SK-N-SH treated with all-trans-retinoic acid at 6 μM for 48 hours (cell line): ENCODE results near the gene ZNF679.
"Not testable (repeated sequence)": the region's sequence is repeated elsewhere in the genome, so short reads cannot be mapped to it uniquely, and the experiment has no call there.

Source experiments
- ATAC-seq: fragments of 200-7000 bp; cut with Tn5 transposase; 3 replicates; pipeline ENCODE4 v1.9.1; 2020; ENCODE audit warnings: mild to moderate bottlenecking, moderate library complexity
- ARNTL ChIP-seq: fragments of 450-650 bp; formaldehyde crosslinking; IDR thresholded peaks from 2 replicates; pipeline ENCODE4 v1.5.0; 2020; ENCODE audit warnings: low read depth, mild to moderate bottlenecking, moderate library complexity, borderline replicate concordance
- BACH2 ChIP-seq: fragments of 250-450 bp; sonication (Bioruptor Pico); IDR thresholded peaks from 2 replicates; pipeline ENCODE4 v1.9.0; 2021; ENCODE audit warnings: mild to moderate bottlenecking, borderline replicate concordance
- CSDC2 ChIP-seq: fragments of 250-450 bp; sonication (Bioruptor Pico); IDR thresholded peaks from 2 replicates; pipeline ENCODE4 v1.5.0; 2020; ENCODE audit warnings: mild to moderate bottlenecking, moderate library complexity
- CSRNP3 ChIP-seq: fragments of 250-450 bp; sonication (Bioruptor Pico); IDR thresholded peaks from 2 replicates; pipeline ENCODE4 v1.5.1; 2021; ENCODE audit warnings: mild to moderate bottlenecking, moderate library complexity
- ESRRG ChIP-seq: fragments of 250-450 bp; sonication (Bioruptor Pico); IDR thresholded peaks from 2 replicates; pipeline ENCODE4 v1.6.1; 2021; ENCODE audit warnings: mild to moderate bottlenecking
- ISL1 ChIP-seq: fragments of 250-450 bp; sonication (Bioruptor Pico); IDR thresholded peaks from 2 replicates; pipeline ENCODE4 v2.1.2; 2022; ENCODE audit warnings: mild to moderate bottlenecking, moderate library complexity
- OSR1 ChIP-seq: fragments of 250-450 bp; sonication (Bioruptor Pico); IDR thresholded peaks from 2 replicates; pipeline ENCODE4 v1.8.0; 2022; ENCODE audit warnings: moderate library complexity, mild to moderate bottlenecking, inconsistent platforms
- PATZ1 ChIP-seq: fragments of 250-450 bp; sonication (Bioruptor Pico); IDR thresholded peaks from 2 replicates; pipeline ENCODE4 v1.8.0; 2020; ENCODE audit warnings: mild to moderate bottlenecking, moderate library complexity, borderline replicate concordance
- POU6F1 ChIP-seq: fragments of 250-450 bp; sonication (Bioruptor Pico); IDR thresholded peaks from 2 replicates; pipeline ENCODE4 v1.8.0; 2021; ENCODE audit warnings: low read depth, mild to moderate bottlenecking, moderate library complexity, borderline replicate concordance
- PPARA ChIP-seq: fragments of 250-450 bp; sonication (Bioruptor Pico); IDR thresholded peaks from 2 replicates; pipeline ENCODE4 v1.5.0; 2020; ENCODE audit warnings: mild to moderate bottlenecking, borderline replicate concordance
- RARB ChIP-seq: fragments of 250-450 bp; sonication (Bioruptor Pico); IDR thresholded peaks from 2 replicates; pipeline ENCODE4 v1.8.0; 2021; ENCODE audit warnings: mild to moderate bottlenecking, moderate library complexity
- TOX ChIP-seq: fragments of 250-450 bp; sonication (Bioruptor Pico); IDR thresholded peaks from 2 replicates; pipeline ENCODE4 v1.8.0; 2021; ENCODE audit warnings: mild to moderate bottlenecking, moderate library complexity, borderline replicate concordance
- ZC3H10 ChIP-seq: fragments of 250-450 bp; sonication (Bioruptor Pico); IDR thresholded peaks from 2 replicates; pipeline ENCODE4 v1.5.1; 2021; ENCODE audit warnings: mild to moderate bottlenecking, moderate library complexity
- ZFP3 ChIP-seq: fragments of 250-450 bp; sonication (Bioruptor Pico); IDR thresholded peaks from 2 replicates; pipeline ENCODE4 v1.5.0; 2020; ENCODE audit warnings: mild to moderate bottlenecking, moderate library complexity
- ZFP30 ChIP-seq: fragments of 450-650 bp; formaldehyde crosslinking; IDR thresholded peaks from 2 replicates; pipeline ENCODE4 v1.5.0; 2022; ENCODE audit warnings: mild to moderate bottlenecking, moderate library complexity
- ZNF565 ChIP-seq: fragments of 450-650 bp; formaldehyde crosslinking; conservative IDR thresholded peaks from 2 replicates; pipeline ENCODE4 v1.5.0; 2020; ENCODE audit warnings: low read depth, mild to moderate bottlenecking, moderate library complexity
- ZNF8 ChIP-seq: fragments of 450-650 bp; formaldehyde crosslinking; IDR thresholded peaks from 2 replicates; pipeline ENCODE4 v1.5.0; 2020; ENCODE audit warnings: mild to moderate bottlenecking, moderate library complexity

ZNF679 gene

GRCh38 chr7:64187408-64187807 is 40.9 kb upstream of the ZNF679 start:
- TF ChIP-seq ZFP30 (CRISPR knock-in tag), result no peak
- no peak for TF ChIP-seq RARB (CRISPR knock-in tag)
- no peak for TF ChIP-seq ZC3H10 (CRISPR knock-in tag)
- no peak for TF ChIP-seq OSR1
- no peak for TF ChIP-seq PPARA (CRISPR knock-in tag)
- TF ChIP-seq TOX (CRISPR knock-in tag), result no peak
- TF ChIP-seq POU6F1 (CRISPR knock-in tag), result no peak
- ATAC-seq, result no peak

- ATAC-seq, result no peak
- TF ChIP-seq TOX (CRISPR knock-in tag), result no peak
- no peak for TF ChIP-seq ZC3H10 (CRISPR knock-in tag)
- TF ChIP-seq POU6F1 (CRISPR knock-in tag), result no peak
Measured at GRCh38 chr7:64192148-64192704, 36.0 kb upstream of the ZNF679 start.

- ATAC-seq, result no peak
- TF ChIP-seq TOX (CRISPR knock-in tag) (no peak), ZNF8 (CRISPR knock-in tag) (no peak), ISL1 (no peak), CSDC2 (CRISPR knock-in tag) (no peak), ZNF565 (no peak), BACH2 (no peak), ESRRG (no peak), PPARA (CRISPR knock-in tag) (no peak), ZFP3 (CRISPR knock-in tag) (no peak)
Measured at GRCh38 chr7:64192775-64193174, 35.5 kb upstream of the ZNF679 start.

GRCh38 chr7:64206903-64207302 is 21.4 kb upstream of the ZNF679 start, which contains the start of gene ZNF735:
TSS of gene ZNF735 (plus strand) at chr7:64207203. CDS start at chr7:64207203, 0 bp downstream.
- ATAC-seq, result no peak
- TF ChIP-seq ARNTL (CRISPR knock-in tag), result no peak
- no peak for TF ChIP-seq TOX (CRISPR knock-in tag)
- TF ChIP-seq OSR1, result no peak

GRCh38 chr7:64219710-64220298 is 8.5 kb upstream of the ZNF679 start:
- ATAC-seq, result not testable (repeated sequence)

GRCh38 chr7:64223366-64223765 is 4.9 kb upstream of the ZNF679 start:
- TF ChIP-seq OSR1 (no peak), ZFP3 (CRISPR knock-in tag) (no peak), TOX (CRISPR knock-in tag) (no peak), ESRRG (no peak), CSRNP3 (no peak), PATZ1 (CRISPR knock-in tag) (no peak), ZFP30 (CRISPR knock-in tag) (no peak), CSDC2 (CRISPR knock-in tag) (no peak), RARB (CRISPR knock-in tag) (no peak), ISL1 (no peak), BACH2 (no peak)
- TF ChIP-seq, all 23 proteins: peak for 0
- no peak for ATAC-seq
